ENCODE results near the gene AKAIN1.

Gene AKAIN1

GRCh38 chr18:5093902-5094301, 103.2 kb downstream of the AKAIN1 start:
- DNase-seq (ENCODE audit: low read depth): no peak

Data from stimulated activated CD8-positive, alpha-beta memory T cell treated with anti-CD3 and anti-CD28 coated beads, Interleukin-15, amount 100 ng/mL, for 24 hours (primary cell).